ENCODE data around the gene MAGEF1.

MAGEF1 gene

GRCh38 chr3:184711493-184712247, at the start of gene MAGEF1:
Gene MAGEF1, minus strand, starts transcription at chr3:184712064. Its CDS starts 243 bp downstream, at chr3:184711821.
- DNase-seq (ENCODE audit: low read depth) = no peak

GRCh38 chr3:184761075-184761841, 49.4 kb upstream of the MAGEF1 start:
- peak; percentile 30 for DNase-seq (ENCODE audit: low read depth)

GRCh38 chr3:184760337-184761074, 48.6 kb upstream of the MAGEF1 start:
- DNase-seq (ENCODE audit: low read depth) = no peak

- DNase-seq (ENCODE audit: low read depth) = no peak
These were observed 47.9 kb upstream of the MAGEF1 start for GRCh38 chr3:184759666-184760200.

GRCh38 chr3:184758056-184758455, 46.2 kb upstream of the MAGEF1 start:
- DNase-seq (ENCODE audit: low read depth) = no peak

GRCh38 chr3:184757022-184757651, 45.3 kb upstream of the MAGEF1 start:
- peak; percentile 75 for DNase-seq (ENCODE audit: low read depth)

GRCh38 chr3:184756151-184757021, 44.5 kb upstream of the MAGEF1 start:
- no peak for DNase-seq (ENCODE audit: low read depth)

GRCh38 chr3:184755315-184755731, 43.5 kb upstream of the MAGEF1 start:
- no peak for DNase-seq (ENCODE audit: low read depth)

GRCh38 chr3:184752361-184752760, 40.5 kb upstream of the MAGEF1 start:
- no peak for DNase-seq (ENCODE audit: low read depth)

- no peak for DNase-seq (ENCODE audit: low read depth)
These were observed 39.6 kb upstream of the MAGEF1 start for GRCh38 chr3:184751204-184752040.

- no peak for DNase-seq (ENCODE audit: low read depth)
These were observed 38.7 kb upstream of the MAGEF1 start for GRCh38 chr3:184750349-184751083.

- no peak for DNase-seq (ENCODE audit: low read depth)
These were observed 37.4 kb upstream of the MAGEF1 start for GRCh38 chr3:184749168-184749744.

- DNase-seq (ENCODE audit: low read depth) = no peak
These were observed 36.6 kb upstream of the MAGEF1 start for GRCh38 chr3:184748219-184749135.

GRCh38 chr3:184746131-184747120, 34.6 kb upstream of the MAGEF1 start:
- DNase-seq (ENCODE audit: low read depth) = no peak

- DNase-seq (ENCODE audit: low read depth) = no peak
These were observed 33.7 kb upstream of the MAGEF1 start for GRCh38 chr3:184745526-184745925.

GRCh38 chr3:184743248-184743647, 31.4 kb upstream of the MAGEF1 start:
- no peak for DNase-seq (ENCODE audit: low read depth)

Data from GM04504 (cell line).